Lung (tissue), 12 donors: ENCODE measurements around the gene CCDC82. TPM values are rescaled to one million over a fixed set of nuclear protein-coding genes. Genes with fewer than 3 reads are reported as not detected.

Experiments used
- ATAC-seq: fragments of 200-7000 bp; cut with Tn5 transposase; one replicate; pipeline ENCODE4 v1.9.1; 2020; ENCODE audit warnings: moderate number of reproducible peaks; ENCODE audit not compliant: insufficient read depth, low FRiP score
- DNase-seq, 3 donors: peaks; one replicate each; pipeline ENCODE4 v3.0.0-alpha.2; 2013 to 2017
- H3K27ac ChIP-seq, 2 donors: one replicate each; pipeline ENCODE4 v1.5.1; 2013; ENCODE audit warnings: mild to moderate bottlenecking in 2 of 2, moderate library complexity in 2 of 2, control low read depth in 1 of 2, inconsistent platforms in 1 of 2, low read depth in 1 of 2, low read length in 1 of 2
- H3K27me3 ChIP-seq, 3 donors: one replicate each; pipeline ENCODE4 v1.5.1; 2013; ENCODE audit warnings: low read length in 2 of 3; ENCODE audit not compliant: control insufficient read depth in 3 of 3, insufficient read depth in 3 of 3
- H3K36me3 ChIP-seq, 4 donors: one replicate each; pipeline ENCODE4 v1.5.1; 2013; ENCODE audit warnings: low read length in 4 of 4, mild to moderate bottlenecking in 1 of 4, moderate library complexity in 1 of 4; ENCODE audit not compliant: control insufficient read depth in 4 of 4, insufficient read depth in 4 of 4
- H3K4me1 ChIP-seq, 5 donors: one replicate each; pipeline ENCODE4 v1.5.1; 2013; ENCODE audit warnings: low read length in 5 of 5, mild to moderate bottlenecking in 2 of 5, moderate library complexity in 1 of 5; ENCODE audit not compliant: control insufficient read depth in 5 of 5, insufficient read depth in 5 of 5
- H3K4me3 ChIP-seq: one replicate; pipeline ENCODE4 v1.5.1; 2013; ENCODE audit warnings: mild to moderate bottlenecking, control low read depth, moderate library complexity
- H3K9ac ChIP-seq, 2 donors: one replicate each; pipeline ENCODE4 v1.5.1; 2013; ENCODE audit warnings: low read length in 2 of 2, control low read depth in 1 of 2; ENCODE audit not compliant: insufficient read depth in 1 of 2
- H3K9me3 ChIP-seq, 4 donors: one replicate each; pipeline ENCODE4 v1.5.1; 2013; ENCODE audit warnings: low read length in 3 of 4, mild to moderate bottlenecking in 1 of 4, moderate library complexity in 1 of 4; ENCODE audit not compliant: control insufficient read depth in 4 of 4, insufficient read depth in 3 of 4
- WGBS, 2 donors: extraction: QIAGEN DNeasy Blood & Tissue Kit; methylation state at CpG; one replicate each; pipeline ENCODE4 v1.1.7; 2013; 5-methylcytosine and 5-hydroxymethylcytosine counted together
- polyA plus RNA-seq, 2 donors: library from polyadenylated mRNA; stranded (reverse); fragments of 200-250 nt; gene quantifications; one replicate each; pipeline ENCODE4 v1.2.1, GENCODE V29; 2013
- total RNA-seq, 2 donors: library from RNA; depleted of rRNA in 1 of 2; stranded (reverse); fragments of >200 nt in 1 of 2; gene quantifications; one replicate each; pipeline ENCODE4 v1.2.1, GENCODE V29; 2014 to 2021
- TF ChIP-seq, protein P1 (sequence below): IDR thresholded peaks from 2 replicates; pipeline ENCODE4 v1.5.1; 2012; ENCODE audit warnings: mild to moderate bottlenecking; ENCODE audit errors: control extremely low read depth, extremely low read depth
- donor health status: control.
- donor health status: control.
- donor health status: Bipolar disorder and iron deficiency.
- donor health status: healthy.
- donor health status: DM: yes; HTN: yes; CAD: no.

CCDC82 gene
- total and polyA plus RNA-seq, 4 donors, result 16.4 to 46.9 (median 29.2) TPM

- 13 to 42% methylated on average over 3 of the region's 3 CpGs for WGBS, 2 donors
- DNase-seq, result no peak
- Histone ChIP-seq H3K9me3 (no peaks in the 10 kb centered on the region), H3K27me3 (no peaks in the 10 kb centered on the region), H3K9ac (peak overlapping the region in 1 of 2 donors; percentile 91), H3K27ac (peak overlapping the region; percentile 82 to 97), H3K36me3 (no peaks in the 10 kb centered on the region), H3K4me1 (peaks cover 5 to 90% (median 42%) of the 10 kb centered on the region in 5 donors), H3K4me3 (no peak overlapping the region)
- TF ChIP-seq, protein P1, sequence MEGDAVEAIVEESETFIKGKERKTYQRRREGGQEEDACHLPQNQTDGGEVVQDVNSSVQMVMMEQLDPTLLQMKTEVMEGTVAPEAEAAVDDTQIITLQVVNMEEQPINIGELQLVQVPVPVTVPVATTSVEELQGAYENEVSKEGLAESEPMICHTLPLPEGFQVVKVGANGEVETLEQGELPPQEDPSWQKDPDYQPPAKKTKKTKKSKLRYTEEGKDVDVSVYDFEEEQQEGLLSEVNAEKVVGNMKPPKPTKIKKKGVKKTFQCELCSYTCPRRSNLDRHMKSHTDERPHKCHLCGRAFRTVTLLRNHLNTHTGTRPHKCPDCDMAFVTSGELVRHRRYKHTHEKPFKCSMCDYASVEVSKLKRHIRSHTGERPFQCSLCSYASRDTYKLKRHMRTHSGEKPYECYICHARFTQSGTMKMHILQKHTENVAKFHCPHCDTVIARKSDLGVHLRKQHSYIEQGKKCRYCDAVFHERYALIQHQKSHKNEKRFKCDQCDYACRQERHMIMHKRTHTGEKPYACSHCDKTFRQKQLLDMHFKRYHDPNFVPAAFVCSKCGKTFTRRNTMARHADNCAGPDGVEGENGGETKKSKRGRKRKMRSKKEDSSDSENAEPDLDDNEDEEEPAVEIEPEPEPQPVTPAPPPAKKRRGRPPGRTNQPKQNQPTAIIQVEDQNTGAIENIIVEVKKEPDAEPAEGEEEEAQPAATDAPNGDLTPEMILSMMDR, result no peak
- ATAC-seq, result no peak
These were observed 83.1 kb downstream of the CCDC82 start for GRCh38 chr11:96306600-96306932.

DNA sequence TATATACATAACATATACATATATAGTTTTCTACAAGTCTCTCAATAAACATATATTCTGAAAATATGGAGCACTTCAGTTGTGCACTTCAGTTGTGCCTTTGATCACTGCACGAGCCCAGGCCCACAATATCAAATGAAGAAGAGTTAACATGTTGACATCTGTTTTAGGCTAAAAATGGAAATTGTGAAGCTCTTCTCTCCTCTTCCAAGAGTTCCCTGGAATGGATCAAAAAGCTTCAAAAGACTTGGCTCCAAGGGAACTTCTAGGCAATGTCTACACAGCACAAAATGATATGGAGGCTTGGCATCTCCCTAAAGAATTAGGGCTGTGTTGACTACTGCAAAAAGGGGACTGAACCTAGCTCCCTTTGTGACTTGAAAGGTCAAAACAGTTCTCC, 83.6 kb downstream of the CCDC82 start:
- no peaks in the 10 kb centered on the region for H3K36me3 ChIP-seq
- ATAC-seq (no peak), DNase-seq (peak in 1 of 3 donors; percentile 45)
- peaks cover 5 to 85% (median 38%) of the 10 kb centered on the region in 5 donors for H3K4me1 ChIP-seq
- no peak overlapping the region for H3K4me3 ChIP-seq
- no peaks in the 10 kb centered on the region for H3K27me3 ChIP-seq
- no peaks in the 10 kb centered on the region for H3K9me3 ChIP-seq
- TF ChIP-seq, protein P1, result no peak
- 67 to 79% methylated on average over 1 of the region's 1 CpG for WGBS, 2 donors
- H3K27ac ChIP-seq, result peak overlapping the region; percentile 82 to 97
- H3K9ac ChIP-seq, result peak overlapping the region in 1 of 2 donors; percentile 91

- TF ChIP-seq, protein P1, result no peak
- 80 to 81% methylated on average over 3 of the region's 3 CpGs for WGBS, 2 donors
- Histone ChIP-seq H3K27me3 (no peaks in the 10 kb centered on the region), H3K9ac (peak overlapping the region in 1 of 2 donors; percentile 65), H3K27ac (peak overlapping the region; percentile 26), H3K9me3 (no peaks in the 10 kb centered on the region), H3K36me3 (peaks cover 0 to 4% (median 0%) of the 10 kb centered on the region in 4 donors), H3K4me1 (peaks cover 10 to 71% (median 40%) of the 10 kb centered on the region in 5 donors), H3K4me3 (no peak overlapping the region)
- DNase-seq (no peak), ATAC-seq (no peak)
These were observed 85.7 kb downstream of the CCDC82 start for GRCh38 chr11:96303980-96304379.

DNA sequence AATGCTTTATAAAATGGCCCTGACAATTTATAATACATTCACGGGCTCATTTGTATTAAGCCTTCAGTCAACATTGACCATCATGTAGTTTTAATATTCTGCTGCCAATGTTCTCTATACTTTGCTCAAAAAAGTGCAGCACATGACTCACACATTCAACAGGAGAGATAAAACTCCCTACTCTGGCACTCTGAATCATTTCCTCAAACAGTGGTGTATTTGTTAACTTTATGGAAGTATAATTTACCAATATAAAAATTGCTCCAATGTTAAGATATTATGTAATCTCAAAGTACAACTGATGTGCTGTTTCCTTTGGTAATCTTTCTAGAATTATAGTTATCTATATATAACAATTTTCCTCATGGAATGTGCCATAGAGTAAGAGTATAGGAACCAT, 86.6 kb downstream of the CCDC82 start:
- ATAC-seq, result peak; percentile 43
- no peak overlapping the region for H3K27ac ChIP-seq
- H3K27me3 ChIP-seq, result no peaks in the 10 kb centered on the region
- H3K4me3 ChIP-seq, result no peak overlapping the region
- DNase-seq, result peak in 2 of 3 donors; percentile 49 to 54
- peaks cover 0 to 5% (median 2%) of the 10 kb centered on the region in 4 donors for H3K36me3 ChIP-seq
- H3K4me1 ChIP-seq, result peaks cover 10 to 61% (median 32%) of the 10 kb centered on the region in 5 donors
- 34 to 72% methylated on average over 1 of the region's 1 CpG for WGBS, 2 donors
- H3K9ac ChIP-seq, result no peak overlapping the region
- H3K9me3 ChIP-seq, result no peaks in the 10 kb centered on the region
- TF ChIP-seq, protein P1, result no peak
